22Rv1 (cell line): ENCODE data around the gene APOM.

Experiments used
- ZFX ChIP-seq: fragments of 450-650 bp; IDR thresholded peaks from 2 replicates; pipeline ENCODE4 v1.6.1; 2017; ENCODE audit warnings: antibody characterized with exemption, borderline replicate concordance
- TF ChIP-seq, protein P1 (sequence below): fragments of 450-650 bp; IDR thresholded peaks from 2 replicates; pipeline ENCODE4 v1.5.1; 2017; ENCODE audit warnings: mild to moderate bottlenecking

GRCh38 chr6:31630177-31630934, 25.3 kb upstream of the APOM start:
- TF ChIP-seq, protein P1, sequence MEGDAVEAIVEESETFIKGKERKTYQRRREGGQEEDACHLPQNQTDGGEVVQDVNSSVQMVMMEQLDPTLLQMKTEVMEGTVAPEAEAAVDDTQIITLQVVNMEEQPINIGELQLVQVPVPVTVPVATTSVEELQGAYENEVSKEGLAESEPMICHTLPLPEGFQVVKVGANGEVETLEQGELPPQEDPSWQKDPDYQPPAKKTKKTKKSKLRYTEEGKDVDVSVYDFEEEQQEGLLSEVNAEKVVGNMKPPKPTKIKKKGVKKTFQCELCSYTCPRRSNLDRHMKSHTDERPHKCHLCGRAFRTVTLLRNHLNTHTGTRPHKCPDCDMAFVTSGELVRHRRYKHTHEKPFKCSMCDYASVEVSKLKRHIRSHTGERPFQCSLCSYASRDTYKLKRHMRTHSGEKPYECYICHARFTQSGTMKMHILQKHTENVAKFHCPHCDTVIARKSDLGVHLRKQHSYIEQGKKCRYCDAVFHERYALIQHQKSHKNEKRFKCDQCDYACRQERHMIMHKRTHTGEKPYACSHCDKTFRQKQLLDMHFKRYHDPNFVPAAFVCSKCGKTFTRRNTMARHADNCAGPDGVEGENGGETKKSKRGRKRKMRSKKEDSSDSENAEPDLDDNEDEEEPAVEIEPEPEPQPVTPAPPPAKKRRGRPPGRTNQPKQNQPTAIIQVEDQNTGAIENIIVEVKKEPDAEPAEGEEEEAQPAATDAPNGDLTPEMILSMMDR = no peak
- TF ChIP-seq ZFX = no peak
